ENCODE measurements around the gene MYOF. TPM values are rescaled to one million over a fixed set of nuclear protein-coding genes. Genes with fewer than 3 reads are reported as not detected.

The MYOF gene
- total RNA-seq, 4 donors from 2014 or later = 61.1 to 123 (median 99.6) TPM

GRCh38 chr10:93494494-93494893, 12.4 kb upstream of the MYOF start:
- Histone ChIP-seq H3K9me3 (no peaks in the 10 kb centered on the region), H3K27ac (no peak overlapping the region), H3K4me1 (peaks cover 0 to 26% (median 11%) of the 10 kb centered on the region in 3 donors), H3K36me3 (no peaks in the 10 kb centered on the region), H3K4me3 (no peak overlapping the region), H3K27me3 (no peaks in the 10 kb centered on the region)
- DNase-seq = no peak
- intact Hi-C loops (cut with DNase I) = no loop called here
- WGBS, 2 donors = 83 to 100% methylated on average over 2 of the region's 2 CpGs
- TF ChIP-seq CTCF (IDR thresholded peaks at IDR 0.05) (no peak), POLR2A (IDR thresholded peaks at IDR 0.05) (no peak)

GRCh38 chr10:93493162-93493561, 11.0 kb upstream of the MYOF start:
- H3K4me1 ChIP-seq = peaks cover 0 to 23% (median 11%) of the 10 kb centered on the region in 3 donors
- DNase-seq = no peak
- H3K36me3 ChIP-seq = no peaks in the 10 kb centered on the region
- no peak for TF ChIP-seq POLR2A (IDR thresholded peaks at IDR 0.05)
- no peak for TF ChIP-seq CTCF (IDR thresholded peaks at IDR 0.05)
- H3K9me3 ChIP-seq = no peaks in the 10 kb centered on the region
- intact Hi-C loops (cut with DNase I) = no loop called here
- 82 to 86% methylated on average over 3 of the region's 3 CpGs for WGBS, 2 donors
- H3K27ac ChIP-seq = no peak overlapping the region
- no peak overlapping the region for H3K4me3 ChIP-seq
- H3K27me3 ChIP-seq = no peaks in the 10 kb centered on the region

GRCh38 chr10:93491602-93492121, 9.5 kb upstream of the MYOF start:
- no peak overlapping the region for H3K4me3 ChIP-seq
- no peaks in the 10 kb centered on the region for H3K36me3 ChIP-seq
- H3K9me3 ChIP-seq = no peaks in the 10 kb centered on the region
- intact Hi-C loops (cut with DNase I) = no loop called here
- no peaks in the 10 kb centered on the region for H3K27me3 ChIP-seq
- no peak for DNase-seq
- H3K4me1 ChIP-seq = peaks cover 0 to 8% (median 7%) of the 10 kb centered on the region in 3 donors
- WGBS, 2 donors = 68 to 70% methylated on average over 2 of the region's 2 CpGs
- no peak for TF ChIP-seq CTCF (IDR thresholded peaks at IDR 0.05)
- no peak for TF ChIP-seq POLR2A (IDR thresholded peaks at IDR 0.05)
- H3K27ac ChIP-seq = no peak overlapping the region

- no peak for DNase-seq
- Histone ChIP-seq H3K36me3 (no peaks in the 10 kb centered on the region), H3K4me3 (no peak overlapping the region), H3K9me3 (no peaks in the 10 kb centered on the region), H3K27me3 (no peaks in the 10 kb centered on the region), H3K27ac (no peak overlapping the region), H3K4me1 (no peaks in the 10 kb centered on the region)
- 78 to 93% methylated on average over 4 of the region's 4 CpGs for WGBS, 2 donors
- intact Hi-C loops (cut with DNase I) = no loop called here
- TF ChIP-seq CTCF (IDR thresholded peaks at IDR 0.05) = no peak
- TF ChIP-seq POLR2A (IDR thresholded peaks at IDR 0.05) = no peak
Measured at GRCh38 chr10:93488956-93489528, 6.9 kb upstream of the MYOF start.

- no peak for DNase-seq
- Histone ChIP-seq H3K9me3 (no peaks in the 10 kb centered on the region), H3K4me1 (peaks cover 0 to 15% (median 0%) of the 10 kb centered on the region in 3 donors), H3K27ac (no peak overlapping the region), H3K27me3 (no peaks in the 10 kb centered on the region), H3K36me3 (no peaks in the 10 kb centered on the region), H3K4me3 (no peak overlapping the region)
- intact Hi-C loops (cut with DNase I) = loop anchor here (2.0 kb wide), 1 partner anchor 111 kb away; no protein-coding TSS in a partner anchor
- TF ChIP-seq CTCF (IDR thresholded peaks at IDR 0.05) (no peak), POLR2A (IDR thresholded peaks at IDR 0.05) (no peak)
- 25 to 40% methylated on average over 1 of the region's 1 CpG for WGBS, 2 donors
Measured at GRCh38 chr10:93485690-93486089, 3.6 kb upstream of the MYOF start.
